Activated CD4-positive, alpha-beta memory T cell treated with anti-CD3 and anti-CD28 coated beads for 36 hours (primary cell): ENCODE results near the gene SCGB1D2. TPM values are rescaled to one million over a fixed set of nuclear protein-coding genes. Genes with fewer than 3 reads are reported as not detected.

ENCODE experiments used
- CTCF ChIA-PET: fragments of 350-600 bp; sonication (Branson Sonifier 250); formaldehyde crosslinking; loops from one replicate; lab custom pipeline; 2021; ENCODE audit warnings: antibody characterized with exemption, inconsistent platforms; lab: Charles Lee
- POLR2A ChIA-PET: fragments of 350-600 bp; sonication (Branson Sonifier 250); formaldehyde crosslinking; loops from one replicate; lab custom pipeline; 2021; ENCODE audit warnings: antibody characterized with exemption; lab: Charles Lee
- DNase-seq: peaks from one replicate; pipeline ENCODE4 v3.0.0-alpha.2; 2020
- H3K27ac Mint-ChIP-seq: one replicate; pipeline ENCODE4 v1.8.0; 2021; ENCODE audit warnings: mixed read lengths
- H3K27me3 Mint-ChIP-seq: one replicate; pipeline ENCODE4 v1.8.0; 2021; ENCODE audit warnings: mixed read lengths
- H3K36me3 Mint-ChIP-seq: one replicate; pipeline ENCODE4 v1.8.0; 2021; ENCODE audit warnings: mixed read lengths
- H3K4me1 Mint-ChIP-seq: one replicate; pipeline ENCODE4 v1.8.0; 2021; ENCODE audit warnings: low read depth, mixed read lengths
- H3K4me3 Mint-ChIP-seq: one replicate; pipeline ENCODE4 v1.8.0; 2021; ENCODE audit warnings: mild to moderate bottlenecking, mixed read lengths
- H3K9me3 Mint-ChIP-seq: one replicate; pipeline ENCODE4 v1.8.0; 2021; ENCODE audit warnings: mixed read lengths
- intact Hi-C: fragments of 100-400 bp; cut with micrococcal nuclease; formaldehyde crosslinking; loops from one replicate; pipeline ENCODE4 v1.15.1; 2023
- total RNA-seq, 2 experiments: library from RNA; stranded (reverse); gene quantifications; one replicate each; pipeline ENCODE4 v1.2.3, GENCODE V29; 2021

Gene SCGB1D2
- total RNA-seq, 2 experiments from 2014 or later: not detected

- Mint-ChIP-seq H3K9me3 (peaks cover 32% of the 10 kb centered on the region), H3K27ac (no peak overlapping the region), H3K4me3 (no peak overlapping the region), H3K36me3 (peaks cover 2% of the 10 kb centered on the region), H3K4me1 (no peaks in the 10 kb centered on the region), H3K27me3 (peaks cover 5% of the 10 kb centered on the region)
- ChIA-PET POLR2A (no interaction called here), CTCF (interaction anchor here (0.7 to 0.9 kb wide), 2 partner anchors 90 to 118 kb away, joined by 3 read pairs; no protein-coding TSS in a partner anchor)
- no peak for DNase-seq
- intact Hi-C loops: no loop called here
Measured at GRCh38 chr11:62221498-62221897, 20.5 kb upstream of the SCGB1D2 start.

GRCh38 chr11:62223095-62223494 lies 18.9 kb upstream of the SCGB1D2 start:
- no peak for DNase-seq
- Mint-ChIP-seq H3K36me3 (peaks cover 2% of the 10 kb centered on the region), H3K27ac (no peak overlapping the region), H3K4me1 (no peaks in the 10 kb centered on the region), H3K4me3 (no peak overlapping the region), H3K9me3 (peaks cover 32% of the 10 kb centered on the region), H3K27me3 (peaks cover 5% of the 10 kb centered on the region)
- POLR2A ChIA-PET: no interaction called here
- CTCF ChIA-PET: no interaction called here
- intact Hi-C loops: no loop called here

GRCh38 chr11:62233730-62234129 lies 8.3 kb upstream of the SCGB1D2 start:
- intact Hi-C loops: loop anchor here (5.0 kb wide), 1 partner anchor 94 kb away; no protein-coding TSS in a partner anchor
- H3K4me1 Mint-ChIP-seq: no peaks in the 10 kb centered on the region
- no peak for DNase-seq
- H3K36me3 Mint-ChIP-seq: no peaks in the 10 kb centered on the region
- H3K9me3 Mint-ChIP-seq: no peaks in the 10 kb centered on the region
- POLR2A ChIA-PET: no interaction called here
- CTCF ChIA-PET: interaction anchor here (1.5 to 2.0 kb wide), 2 partner anchors 73 to 78 kb away, joined by 4 to 8 read pairs; no protein-coding TSS in a partner anchor
- no peak overlapping the region for H3K4me3 Mint-ChIP-seq
- no peak overlapping the region for H3K27ac Mint-ChIP-seq
- peaks cover 21% of the 10 kb centered on the region for H3K27me3 Mint-ChIP-seq

- Mint-ChIP-seq H3K36me3 (no peaks in the 10 kb centered on the region), H3K4me1 (no peaks in the 10 kb centered on the region), H3K27ac (no peak overlapping the region), H3K9me3 (no peaks in the 10 kb centered on the region), H3K4me3 (no peak overlapping the region), H3K27me3 (peaks cover 27% of the 10 kb centered on the region)
- CTCF ChIA-PET: no interaction called here
- intact Hi-C loops: no loop called here
- no peak for DNase-seq
- POLR2A ChIA-PET: no interaction called here
Measured at GRCh38 chr11:62236187-62236586, 5.9 kb upstream of the SCGB1D2 start.

- Mint-ChIP-seq H3K4me1 (no peaks in the 10 kb centered on the region), H3K27me3 (peaks cover 27% of the 10 kb centered on the region), H3K9me3 (no peaks in the 10 kb centered on the region), H3K36me3 (no peaks in the 10 kb centered on the region), H3K4me3 (no peak overlapping the region), H3K27ac (no peak overlapping the region)
- ChIA-PET CTCF (no interaction called here), POLR2A (no interaction called here)
- intact Hi-C loops: no loop called here
- DNase-seq: no peak
Measured at GRCh38 chr11:62237499-62237898, 4.5 kb upstream of the SCGB1D2 start.

GRCh38 chr11:62238151-62238550 lies 3.9 kb upstream of the SCGB1D2 start:
- ChIA-PET CTCF (no interaction called here), POLR2A (no interaction called here)
- intact Hi-C loops: no loop called here
- no peak overlapping the region for H3K4me3 Mint-ChIP-seq
- no peaks in the 10 kb centered on the region for H3K36me3 Mint-ChIP-seq
- H3K9me3 Mint-ChIP-seq: no peaks in the 10 kb centered on the region
- H3K27me3 Mint-ChIP-seq: peaks cover 30% of the 10 kb centered on the region
- no peak for DNase-seq
- H3K27ac Mint-ChIP-seq: no peak overlapping the region
- H3K4me1 Mint-ChIP-seq: no peaks in the 10 kb centered on the region

GRCh38 chr11:62241095-62241494 lies 944 bp upstream of the SCGB1D2 start:
- intact Hi-C loops: no loop called here
- H3K4me1 Mint-ChIP-seq: no peaks in the 10 kb centered on the region
- no peak overlapping the region for H3K4me3 Mint-ChIP-seq
- no peak overlapping the region for H3K27ac Mint-ChIP-seq
- no peak for DNase-seq
- POLR2A ChIA-PET: no interaction called here
- peaks cover 24% of the 10 kb centered on the region for H3K27me3 Mint-ChIP-seq
- H3K9me3 Mint-ChIP-seq: no peaks in the 10 kb centered on the region
- H3K36me3 Mint-ChIP-seq: no peaks in the 10 kb centered on the region
- CTCF ChIA-PET: interaction anchor here (1.1 kb wide), 1 partner anchor 70 kb away, joined by 4 read pairs; no protein-coding TSS in a partner anchor

- intact Hi-C loops: no loop called here
- peaks cover 5% of the 10 kb centered on the region for H3K36me3 Mint-ChIP-seq
Measured at GRCh38 chr11:62245271-62245753, 3.3 kb downstream of the SCGB1D2 start.

GRCh38 chr11:62251698-62252097 lies 9.7 kb downstream of the SCGB1D2 start:
- CTCF ChIA-PET: interaction anchor here (0.8 kb wide), 1 partner anchor 9 kb away, joined by 3 read pairs; no protein-coding TSS in a partner anchor
- H3K9me3 Mint-ChIP-seq: peaks cover 51% of the 10 kb centered on the region

More at GRCh38 chr11:62245271-62245753, 3.3 kb downstream of the SCGB1D2 start:
- ChIA-PET POLR2A (no interaction called here), CTCF (no interaction called here)
- Mint-ChIP-seq H3K4me1 (no peaks in the 10 kb centered on the region), H3K9me3 (peaks cover 8% of the 10 kb centered on the region), H3K27me3 (peaks cover 27% of the 10 kb centered on the region), H3K4me3 (no peak overlapping the region), H3K27ac (no peak overlapping the region)
- DNase-seq: peak; percentile 58

GRCh38 chr11:62253999-62254542 lies 12.0 kb downstream of the SCGB1D2 start:
- POLR2A ChIA-PET: no interaction called here

More at GRCh38 chr11:62251698-62252097, 9.7 kb downstream of the SCGB1D2 start:
- intact Hi-C loops: no loop called here
- POLR2A ChIA-PET: no interaction called here
- Mint-ChIP-seq H3K27ac (no peak overlapping the region), H3K4me3 (no peak overlapping the region), H3K4me1 (no peaks in the 10 kb centered on the region), H3K36me3 (peaks cover 19% of the 10 kb centered on the region), H3K27me3 (peaks cover 17% of the 10 kb centered on the region)
- DNase-seq: no peak

GRCh38 chr11:62256281-62256680 lies 14.2 kb downstream of the SCGB1D2 start:
- Mint-ChIP-seq H3K4me3 (no peak overlapping the region), H3K27me3 (peaks cover 6% of the 10 kb centered on the region)

More at GRCh38 chr11:62253999-62254542, 12.0 kb downstream of the SCGB1D2 start:
- Mint-ChIP-seq H3K36me3 (peaks cover 19% of the 10 kb centered on the region), H3K27ac (no peak overlapping the region), H3K27me3 (peaks cover 10% of the 10 kb centered on the region), H3K4me1 (no peaks in the 10 kb centered on the region), H3K4me3 (no peak overlapping the region), H3K9me3 (peaks cover 51% of the 10 kb centered on the region)
- CTCF ChIA-PET: no interaction called here
- no peak for DNase-seq
- intact Hi-C loops: no loop called here

GRCh38 chr11:62260261-62260953 lies 18.4 kb downstream of the SCGB1D2 start:
- DNase-seq: no peak
- H3K4me3 Mint-ChIP-seq: no peak overlapping the region
- H3K36me3 Mint-ChIP-seq: no peaks in the 10 kb centered on the region
- no peaks in the 10 kb centered on the region for H3K9me3 Mint-ChIP-seq
- H3K27me3 Mint-ChIP-seq: peaks cover 15% of the 10 kb centered on the region
- ChIA-PET POLR2A (no interaction called here), CTCF (no interaction called here)
- intact Hi-C loops: no loop called here
- no peak overlapping the region for H3K27ac Mint-ChIP-seq
- H3K4me1 Mint-ChIP-seq: peaks cover 9% of the 10 kb centered on the region

More at GRCh38 chr11:62256281-62256680, 14.2 kb downstream of the SCGB1D2 start:
- ChIA-PET CTCF (no interaction called here), POLR2A (no interaction called here)
- Mint-ChIP-seq H3K9me3 (peaks cover 33% of the 10 kb centered on the region), H3K27ac (no peak overlapping the region), H3K36me3 (peaks cover 11% of the 10 kb centered on the region), H3K4me1 (no peaks in the 10 kb centered on the region)
- DNase-seq: no peak
- intact Hi-C loops: no loop called here
